GM19467 (cell line): ENCODE data around the gene ZDHHC14.
A peak's percentile ranks its signal among the peaks of the same experiment; 100 is the strongest.
"Not testable (repeated sequence)": the region's sequence is repeated elsewhere in the genome, so short reads cannot be mapped to it uniquely, and the experiment has no call there.

Experiments
- ATAC-seq: cut with Tn5 transposase; IDR thresholded peaks from one replicate; pipeline ENCODE4 v1.9.1; 2021; ENCODE audit warnings: mild to moderate bottlenecking, moderate library complexity; ENCODE audit not compliant: unreplicated experiment

ZDHHC14 gene

DNA sequence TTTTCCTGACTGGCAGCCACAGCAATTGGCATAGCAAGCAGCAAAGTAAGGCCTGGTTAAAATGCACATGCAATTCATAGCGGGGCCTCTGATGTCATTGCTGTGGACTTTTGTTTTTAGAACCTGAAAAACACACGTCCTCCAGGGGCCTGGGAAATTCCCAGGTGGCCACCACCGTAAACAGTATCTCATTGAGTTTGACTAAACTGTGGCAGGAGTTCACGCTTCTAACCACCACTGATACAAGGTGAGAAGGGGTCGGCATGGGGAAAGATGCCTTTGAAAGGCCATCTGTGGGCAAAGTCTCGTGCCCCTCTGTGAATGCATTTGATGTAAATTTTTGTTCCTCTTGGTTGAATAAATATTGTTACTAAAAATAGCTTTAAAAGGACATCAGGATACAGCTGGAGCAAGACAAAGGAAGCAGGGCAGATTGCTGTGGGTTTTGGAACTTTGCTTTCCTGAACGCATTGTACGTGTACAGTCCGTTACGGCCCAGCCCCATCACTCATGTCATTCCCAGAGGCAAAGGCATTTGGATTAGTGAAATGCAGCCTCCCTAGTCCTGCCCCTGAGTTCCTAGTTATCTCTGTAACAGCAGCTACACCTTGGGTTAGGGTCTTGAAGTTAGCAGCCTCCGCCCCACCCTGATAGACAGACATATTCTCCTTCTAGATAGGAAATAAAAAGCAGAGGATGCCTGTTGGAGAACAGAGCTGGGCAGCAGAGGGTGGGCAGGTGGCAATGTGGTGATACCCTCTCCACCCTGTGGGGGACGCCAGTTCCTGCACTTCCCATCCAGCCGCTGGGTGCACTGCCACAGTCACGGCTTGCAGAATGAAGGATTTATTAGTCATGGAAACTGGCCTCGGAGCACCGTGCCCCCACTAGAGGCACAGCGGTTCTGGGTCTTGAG is 80.3 kb downstream of the ZDHHC14 start:
- peak; percentile 44 for ATAC-seq

DNA sequence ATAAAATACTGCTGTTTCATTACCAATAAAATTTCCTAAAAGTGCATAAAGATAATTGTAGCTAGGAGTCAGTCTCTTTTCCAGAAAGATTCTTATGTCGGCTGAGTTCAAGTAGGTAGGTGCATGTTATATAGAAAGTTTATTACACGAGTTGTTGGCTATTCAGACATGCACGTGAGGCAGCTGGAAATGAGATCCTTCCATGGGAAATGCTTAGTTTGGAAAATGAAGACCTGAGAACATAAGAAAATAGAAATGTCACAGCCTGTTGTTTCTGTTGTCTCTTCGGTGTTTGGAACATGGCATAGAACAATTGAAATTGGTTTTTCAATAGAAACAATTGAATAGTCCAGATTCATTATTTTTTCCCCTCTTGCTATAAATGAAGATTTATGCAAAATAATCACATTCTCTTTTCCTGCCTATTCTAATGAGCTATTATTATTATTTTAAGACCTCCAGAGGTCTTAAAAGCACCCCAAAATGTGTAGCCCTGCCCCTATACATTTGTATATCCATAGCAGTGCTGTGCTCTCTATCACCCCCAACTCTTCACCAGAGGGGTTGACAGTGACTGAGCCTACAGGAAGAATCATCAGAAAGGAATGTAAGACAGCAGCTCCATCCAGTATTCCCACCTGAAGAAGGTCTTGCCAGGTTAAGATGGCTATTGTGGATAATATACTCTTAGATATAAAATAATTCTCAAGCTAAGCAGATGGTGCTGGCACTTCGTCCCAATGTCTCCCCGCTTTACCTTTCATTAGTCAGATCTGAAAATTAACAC is 82.2 kb downstream of the ZDHHC14 start:
- ATAC-seq: no peak

DNA sequence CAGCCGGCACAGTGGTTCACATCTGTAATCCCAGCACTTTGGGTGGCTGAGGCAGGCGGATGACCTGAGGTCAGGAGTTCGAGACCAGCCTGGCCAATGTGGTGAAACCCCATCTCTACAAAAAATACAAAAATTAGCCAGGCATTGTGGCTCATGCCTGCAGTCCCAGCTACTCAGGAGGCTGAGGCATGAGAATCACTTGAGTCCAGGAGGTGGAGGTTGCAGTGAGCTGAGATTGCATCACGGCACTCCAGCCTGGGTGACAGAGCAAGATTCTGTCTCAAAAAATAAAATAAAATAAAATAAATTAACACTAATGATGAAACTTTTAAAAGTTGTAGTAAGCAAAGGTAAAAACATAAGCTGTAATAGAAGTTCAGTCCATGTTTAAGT is 82.7 kb downstream of the ZDHHC14 start:
- ATAC-seq: not testable (repeated sequence)

DNA sequence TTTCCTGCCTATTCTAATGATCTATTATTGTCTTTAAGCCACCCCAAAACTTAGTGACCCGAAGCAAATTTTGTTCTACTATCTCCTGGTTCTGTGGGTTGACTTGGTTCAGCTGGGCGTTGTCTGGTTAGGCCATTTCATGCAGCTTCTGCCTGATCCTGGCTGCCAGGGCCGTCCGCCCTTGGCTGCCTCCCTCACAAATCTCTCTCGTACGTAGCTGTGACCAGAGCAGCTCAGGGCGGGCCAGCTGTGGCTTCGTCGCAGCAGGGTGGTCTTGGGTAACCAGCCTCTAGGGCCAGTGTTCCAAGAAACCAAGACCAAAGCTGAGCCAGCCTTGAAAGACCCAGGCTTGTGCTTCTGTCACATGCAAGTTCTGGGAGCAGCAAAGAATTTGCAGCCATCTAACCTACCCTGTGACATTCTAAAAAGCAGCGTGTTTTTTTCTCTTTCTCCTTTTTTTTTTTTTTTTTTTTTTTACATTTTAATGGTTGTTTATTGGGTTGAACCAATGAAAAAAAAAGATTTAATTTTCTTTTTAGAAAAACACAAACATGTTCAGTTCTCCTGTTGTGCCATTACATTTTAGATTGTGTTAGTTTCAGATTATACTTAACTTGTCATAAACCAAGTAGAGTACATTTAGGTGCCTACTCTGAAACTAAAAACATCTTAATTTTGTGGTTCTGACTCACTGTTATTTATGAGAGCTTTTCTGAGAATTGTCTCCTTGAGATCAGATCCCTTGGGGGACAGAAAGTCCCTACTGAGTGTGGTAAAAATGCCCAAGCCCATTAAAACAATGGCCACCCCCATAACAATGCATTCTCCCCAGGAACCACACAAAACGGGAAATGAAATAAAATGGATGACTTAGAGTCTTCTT is 83.9 kb downstream of the ZDHHC14 start:
- ATAC-seq: peak; percentile 48

DNA sequence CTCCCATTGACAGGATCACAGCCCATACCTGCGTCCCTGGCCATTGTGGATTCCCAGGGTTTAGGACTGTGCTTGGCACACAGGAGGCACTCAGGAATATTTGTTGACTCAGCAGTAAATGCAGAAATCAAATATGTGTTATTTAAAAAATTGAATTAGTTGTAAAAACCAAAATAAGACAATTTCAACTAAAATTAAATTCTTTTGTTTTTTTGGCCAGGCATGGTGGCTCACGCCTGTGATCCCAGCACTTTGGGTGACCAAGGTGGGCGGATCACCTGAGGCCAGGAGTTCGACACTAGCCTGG is 85.3 kb downstream of the ZDHHC14 start:
- no peak for ATAC-seq

DNA sequence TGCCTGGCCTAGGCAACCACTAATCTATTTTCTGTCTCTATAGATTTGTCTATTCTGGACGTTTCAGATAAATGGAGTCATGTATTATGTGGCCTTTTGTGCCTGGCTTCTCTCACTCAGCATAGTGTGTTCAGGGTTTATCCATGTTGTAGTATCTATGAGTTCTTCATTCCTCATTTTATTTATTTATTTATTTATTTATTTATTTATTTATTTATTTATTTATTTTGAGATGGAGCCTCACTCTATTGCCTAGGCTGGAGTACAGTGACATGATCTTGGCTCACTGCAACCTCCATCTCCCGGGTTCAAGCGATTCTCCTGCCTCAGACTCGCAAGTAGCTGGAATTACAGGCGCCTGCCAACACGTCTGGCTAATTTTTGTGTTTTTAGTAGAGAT is 86.3 kb downstream of the ZDHHC14 start:
- ATAC-seq: not testable (repeated sequence)

DNA sequence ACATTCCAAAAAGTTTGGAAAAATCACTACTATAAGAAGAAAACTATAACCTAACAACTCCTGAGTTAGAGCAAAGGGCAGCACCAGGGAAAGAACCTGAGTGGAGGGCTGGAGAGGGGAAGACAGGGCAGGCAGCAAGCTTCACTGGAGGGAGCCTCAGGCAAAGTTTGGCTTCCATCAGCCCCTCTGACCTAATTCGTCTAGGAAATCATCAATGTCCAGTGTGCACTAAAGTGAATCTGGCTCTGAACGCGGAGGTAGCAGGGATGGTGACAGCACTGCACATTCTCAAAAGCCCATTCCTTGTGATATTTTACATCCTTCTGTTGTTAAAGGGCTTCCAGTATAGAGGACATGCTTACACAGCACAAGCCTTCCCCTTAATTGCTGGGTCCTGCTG is 87.1 kb downstream of the ZDHHC14 start:
- ATAC-seq: no peak

DNA sequence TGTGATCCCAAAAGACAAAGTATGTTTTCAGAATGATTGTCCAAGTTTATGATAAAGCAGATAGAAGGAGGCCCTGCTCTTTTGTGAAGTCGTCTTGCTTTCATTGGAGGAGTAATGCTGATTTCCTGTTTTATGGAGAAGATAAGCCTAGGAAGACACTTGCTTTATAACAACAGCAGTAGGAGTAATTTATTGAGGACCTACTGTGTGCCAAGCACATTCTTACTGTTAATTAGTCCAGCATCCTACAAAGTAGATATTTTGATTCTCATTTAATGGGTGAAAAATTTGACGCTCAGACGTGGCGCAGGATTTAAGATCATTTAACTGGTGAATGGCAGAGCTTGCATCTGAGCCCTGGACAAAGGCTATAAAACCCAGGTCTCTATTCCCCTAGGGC is 87.6 kb downstream of the ZDHHC14 start:
- no peak for ATAC-seq

DNA sequence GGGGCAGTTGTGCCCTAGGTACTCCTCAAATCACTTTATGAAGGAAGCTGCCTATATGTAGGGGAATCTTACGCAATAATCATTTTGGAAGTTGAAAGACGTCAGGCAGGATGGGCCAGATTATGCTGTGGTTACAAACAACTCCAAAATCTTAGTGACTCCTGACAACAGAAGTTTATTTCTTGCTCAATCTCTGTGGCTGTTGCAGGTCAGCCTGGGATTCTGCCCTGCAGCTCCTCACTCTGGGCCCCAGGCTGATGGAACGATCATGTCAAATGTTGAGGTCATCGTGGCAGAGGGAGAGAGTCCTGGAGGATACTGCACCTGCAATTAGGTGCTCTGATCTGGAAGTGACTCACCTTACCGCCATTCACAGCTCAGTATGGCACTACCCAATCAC is 88.4 kb downstream of the ZDHHC14 start:
- ATAC-seq: no peak

DNA sequence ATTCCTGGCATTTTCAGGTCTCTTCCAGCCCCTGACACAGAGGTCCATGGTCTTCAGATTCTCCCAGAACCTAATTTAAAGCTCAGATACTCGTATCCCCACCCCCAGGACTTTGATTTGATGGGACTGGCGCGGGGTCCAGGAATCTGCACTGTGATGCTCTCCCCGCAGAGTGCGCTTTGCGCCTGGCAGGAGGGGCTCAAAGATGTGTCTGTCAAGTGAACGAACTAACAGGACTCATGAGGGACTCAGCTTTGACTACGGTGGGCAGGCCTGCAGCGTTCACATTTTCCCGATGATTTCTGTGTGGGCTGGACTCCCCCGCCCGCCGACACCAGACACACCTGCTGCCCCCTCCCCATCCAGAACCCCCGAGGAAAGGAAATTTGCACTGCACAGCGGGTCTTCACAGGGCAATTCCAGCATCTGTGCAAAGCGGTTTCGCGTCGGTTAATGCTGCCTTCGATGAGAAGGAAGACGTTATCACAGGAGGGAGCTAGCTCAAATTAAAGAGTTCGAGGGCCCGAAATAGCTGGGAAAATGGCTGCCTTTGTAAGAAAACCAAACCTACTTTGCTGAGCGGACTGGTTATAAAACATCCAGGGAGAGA is 90.2 kb downstream of the ZDHHC14 start:
- no peak for ATAC-seq

DNA sequence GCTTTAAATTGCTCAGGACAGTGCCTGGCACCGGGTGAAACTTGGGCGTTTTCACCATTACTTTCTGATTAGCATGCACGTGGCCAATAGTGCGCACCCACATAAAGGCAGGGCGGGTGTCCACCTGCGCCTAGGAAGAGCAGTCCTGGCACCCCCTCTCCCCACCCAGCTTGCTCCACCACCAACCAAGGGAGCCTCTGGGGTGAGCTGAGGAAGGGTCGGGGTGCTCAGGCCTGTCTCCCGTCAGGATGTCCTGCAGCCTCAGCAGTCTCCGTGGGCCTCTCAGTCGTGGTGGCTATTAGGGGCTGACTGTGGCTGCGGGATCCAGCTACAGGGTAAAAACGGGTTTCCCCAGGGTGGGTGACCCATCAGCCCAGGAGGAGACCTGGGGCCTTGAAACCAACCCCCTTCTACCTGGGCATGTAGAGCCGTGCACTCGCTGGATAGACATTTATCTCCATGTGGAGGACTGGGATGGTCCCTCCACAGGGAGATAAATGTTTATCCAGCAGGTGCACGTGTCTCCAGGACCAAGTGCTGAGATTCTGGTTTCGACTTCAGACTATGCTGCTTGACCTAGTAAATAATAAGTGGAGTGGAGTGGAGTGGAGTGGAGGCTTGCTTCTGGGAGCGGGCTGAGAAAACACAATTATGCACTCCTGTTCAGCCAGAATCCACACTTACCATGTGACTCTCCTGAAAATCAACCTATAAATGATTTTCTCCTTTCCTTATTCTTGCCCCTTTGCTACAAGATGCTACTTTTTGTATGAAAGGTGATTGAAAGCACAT is 91.1 kb downstream of the ZDHHC14 start:
- ATAC-seq: no peak

DNA sequence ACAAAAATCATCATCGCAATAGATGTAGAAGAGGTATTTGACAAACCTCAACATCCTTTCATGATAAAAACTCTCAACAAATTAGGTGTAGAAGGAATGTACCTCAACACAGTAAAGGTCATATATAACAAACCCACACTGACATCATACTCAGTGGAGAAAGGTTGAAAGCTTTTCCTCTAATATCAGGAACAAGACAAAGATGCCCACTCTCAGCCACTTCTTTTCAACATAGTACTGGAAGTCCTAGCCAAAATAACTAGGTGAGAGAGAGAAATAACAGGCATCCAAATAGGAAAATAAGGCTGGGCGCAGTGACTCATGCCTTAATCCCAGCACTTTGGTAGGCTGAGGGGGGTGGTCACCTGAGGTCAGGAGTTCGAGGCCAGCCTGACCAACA is 95.8 kb downstream of the ZDHHC14 start:
- no peak for ATAC-seq

DNA sequence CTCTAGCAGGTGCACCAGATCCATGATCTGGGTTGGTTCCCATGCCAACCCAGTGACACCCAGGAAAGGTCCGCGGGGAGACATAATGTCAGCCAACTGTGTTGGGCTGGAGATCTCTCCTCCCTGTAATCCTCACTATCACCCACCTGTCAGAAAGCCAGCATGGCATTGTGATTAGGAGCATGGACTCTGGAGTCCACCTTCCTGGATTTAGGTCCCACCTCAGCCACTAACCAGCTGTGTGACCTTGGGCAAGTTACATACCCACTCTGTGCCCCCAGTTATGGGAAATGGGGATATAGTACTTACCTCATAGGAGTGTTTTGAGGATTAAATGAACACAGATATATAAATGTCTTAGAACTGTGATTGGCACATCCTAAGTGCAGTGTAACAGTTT is 97.9 kb downstream of the ZDHHC14 start:
- ATAC-seq: no peak

DNA sequence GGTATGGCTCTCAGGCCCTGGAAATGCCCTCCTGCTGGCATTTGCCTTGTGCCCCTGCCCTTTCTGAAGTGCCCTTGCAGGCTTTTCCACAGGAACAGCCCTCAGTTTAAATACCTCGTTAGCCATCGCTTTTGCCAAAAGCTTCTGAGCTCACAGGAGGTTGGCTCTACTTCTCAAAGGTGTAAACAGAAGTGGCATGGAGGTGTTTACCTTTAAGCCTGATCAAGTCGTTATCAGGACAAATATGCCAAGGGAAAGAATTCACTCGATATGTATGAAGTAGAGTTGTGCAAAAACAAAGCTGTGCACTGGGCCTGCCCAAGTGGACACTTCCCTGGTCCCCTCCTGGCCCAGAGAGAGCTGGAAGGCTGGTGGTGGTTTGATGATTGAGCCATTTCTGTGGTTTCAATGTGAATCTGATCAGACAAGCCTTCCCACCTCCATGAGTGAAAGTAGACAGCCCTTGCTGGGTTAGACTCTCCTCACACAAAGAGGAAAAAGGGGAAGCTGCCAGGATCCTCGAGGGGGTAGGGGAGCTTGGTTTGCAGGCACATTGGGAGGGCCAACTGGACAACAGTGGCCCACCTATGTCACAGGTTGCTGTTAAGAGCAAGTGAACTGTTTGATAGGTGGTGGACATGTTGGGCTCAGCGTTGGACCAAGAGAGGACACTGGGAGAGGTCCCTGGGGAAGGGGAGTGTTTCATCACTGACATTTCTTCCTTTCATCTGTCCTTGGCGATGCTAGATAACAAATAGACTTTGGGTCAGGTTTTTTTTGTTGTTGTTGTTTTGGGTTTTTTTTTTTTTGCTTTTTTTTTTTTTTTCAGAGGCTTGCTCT is 98.7 kb downstream of the ZDHHC14 start:
- no peak for ATAC-seq

DNA sequence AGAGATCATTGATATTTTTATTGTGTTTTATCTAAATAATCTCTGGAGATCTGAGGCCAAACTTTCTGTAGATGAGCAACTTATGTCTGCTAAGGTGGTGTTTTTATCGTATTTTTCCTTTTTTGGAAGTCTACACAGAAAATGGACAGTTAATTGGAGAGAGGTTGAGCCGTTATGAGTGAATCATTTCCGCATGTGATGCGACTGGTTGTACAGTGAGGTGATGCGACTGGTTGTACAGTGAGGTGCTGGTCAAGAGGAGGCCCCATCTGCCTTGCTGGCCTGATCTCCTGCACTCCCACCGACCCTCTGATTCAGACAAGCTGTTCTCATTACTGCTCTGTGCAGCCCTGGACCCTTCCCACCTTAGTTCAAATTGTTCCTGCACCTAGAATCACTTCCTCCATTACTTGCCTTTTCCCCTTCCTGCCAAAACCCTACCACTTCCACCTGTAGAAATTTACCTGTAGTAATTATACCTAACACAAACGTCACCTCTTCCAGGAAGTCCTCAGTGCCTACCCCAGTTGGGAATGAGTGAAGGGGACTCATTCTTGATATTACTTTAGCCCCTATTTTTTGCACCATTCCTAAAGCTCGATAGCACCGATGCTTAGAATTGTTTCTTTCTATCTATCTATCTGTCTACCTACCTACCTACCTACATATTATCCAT is 100.3 kb downstream of the ZDHHC14 start:
- no peak for ATAC-seq

DNA sequence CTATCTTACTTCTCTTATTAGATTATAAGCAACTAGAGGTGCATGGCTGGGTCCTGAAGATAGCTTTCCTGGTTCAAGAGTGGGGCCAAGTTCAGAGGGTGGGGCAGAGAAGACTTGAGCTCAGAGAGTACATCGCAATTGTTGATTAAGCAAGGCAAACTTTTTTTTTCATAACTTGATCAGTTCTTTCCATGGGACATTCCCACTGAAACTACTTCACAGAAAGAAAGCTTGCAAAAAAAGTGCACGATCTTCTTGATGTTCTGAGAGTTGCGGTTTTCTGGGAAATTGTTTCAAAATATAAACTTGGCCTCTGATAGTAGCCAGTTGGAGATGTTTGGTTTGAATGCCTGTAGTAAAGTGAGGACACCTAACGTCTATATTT is 100.9 kb downstream of the ZDHHC14 start:
- ATAC-seq: no peak

DNA sequence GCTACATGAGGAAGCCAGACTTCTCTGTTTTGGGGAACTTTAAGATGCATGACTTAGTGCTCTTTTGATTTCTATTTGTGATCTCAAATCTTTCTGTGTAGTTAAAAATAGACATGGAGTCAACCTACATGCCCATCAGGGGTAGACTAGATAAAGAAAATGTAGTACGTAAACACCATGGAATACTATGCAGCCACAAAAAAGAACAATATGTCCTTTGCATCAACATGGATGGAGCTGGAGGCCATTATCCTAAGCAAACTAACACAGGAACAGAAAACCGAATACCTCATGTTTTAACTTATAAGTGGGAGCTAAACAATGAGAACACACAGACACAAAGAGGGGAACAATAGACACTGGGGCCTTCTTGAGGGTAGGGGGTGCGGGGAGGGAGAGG is 102.8 kb downstream of the ZDHHC14 start:
- ATAC-seq: no peak

DNA sequence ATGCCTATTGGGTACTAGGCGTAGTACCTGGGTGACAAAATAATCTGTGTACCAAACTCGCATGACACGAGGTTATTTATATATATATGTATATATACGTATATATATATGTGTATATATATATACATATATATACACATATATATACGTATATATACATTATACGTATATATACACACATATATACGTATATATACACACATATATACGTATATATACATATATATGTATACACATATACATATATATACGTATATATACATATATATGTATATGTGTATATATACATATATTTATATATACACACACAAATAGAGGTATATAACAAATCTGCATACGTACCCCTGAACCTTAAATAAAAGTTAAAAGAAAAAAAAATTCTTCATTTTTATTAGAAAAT is 103.2 kb downstream of the ZDHHC14 start:
- ATAC-seq: no peak

DNA sequence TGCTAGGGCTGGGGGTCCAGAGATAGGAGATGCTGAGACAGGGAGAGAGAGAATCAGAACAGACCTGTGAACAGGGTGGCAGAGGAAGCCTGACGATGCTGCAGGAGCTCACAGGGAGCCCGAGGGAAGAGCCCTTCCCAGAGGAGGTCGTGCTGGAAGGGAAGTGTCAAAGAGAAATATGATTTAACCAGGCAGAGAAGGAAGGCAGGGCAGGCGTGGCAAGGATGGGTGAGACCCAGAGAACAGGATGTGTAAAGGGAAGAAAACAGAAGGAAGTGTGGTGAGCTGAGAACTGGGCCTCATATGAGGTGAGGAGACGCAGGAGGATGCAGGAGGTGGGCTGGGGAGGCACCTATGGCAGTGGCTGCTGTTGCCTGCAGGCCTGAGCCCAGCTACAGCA is 105.6 kb downstream of the ZDHHC14 start:
- no peak for ATAC-seq
